Measurements from ENCODE around the gene MYL9. TPM values are rescaled to one million over a fixed set of nuclear protein-coding genes. Genes with fewer than 3 reads are reported as not detected.
"Not testable (repeated sequence)": the region's sequence is repeated elsewhere in the genome, so short reads cannot be mapped to it uniquely, and the experiment has no call there.

The MYL9 gene
- total RNA-seq, 2 donors from 2014 or later, result 16.9 to 26.7 TPM

DNA sequence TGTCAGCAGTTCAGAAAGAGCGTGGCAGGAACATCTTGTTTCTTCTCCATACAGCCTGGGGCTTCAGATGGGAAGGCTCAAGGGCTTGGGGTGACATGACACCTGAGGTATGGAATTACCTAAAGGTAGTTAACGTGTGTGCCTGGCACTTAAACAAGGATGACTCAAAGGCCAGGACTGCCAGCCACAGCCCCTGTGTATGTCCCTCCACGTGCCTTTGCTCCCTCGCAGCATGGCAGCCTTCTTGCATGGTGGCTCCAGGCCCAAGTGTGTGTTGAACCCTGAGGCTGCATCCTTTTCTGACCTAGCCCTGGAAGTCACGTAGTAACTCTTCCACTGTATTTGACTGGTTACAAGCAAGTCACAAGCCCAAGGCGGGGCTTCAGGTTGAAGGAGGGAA, 33.6 kb upstream of the MYL9 start:
- no peak overlapping the region for H3K27ac ChIP-seq
- H3K4me1 ChIP-seq, result no peaks in the 10 kb centered on the region
- H3K27me3 ChIP-seq, result no peaks in the 10 kb centered on the region
- no peak for DNase-seq
- no peak for ATAC-seq
- TF ChIP-seq, protein P1, sequence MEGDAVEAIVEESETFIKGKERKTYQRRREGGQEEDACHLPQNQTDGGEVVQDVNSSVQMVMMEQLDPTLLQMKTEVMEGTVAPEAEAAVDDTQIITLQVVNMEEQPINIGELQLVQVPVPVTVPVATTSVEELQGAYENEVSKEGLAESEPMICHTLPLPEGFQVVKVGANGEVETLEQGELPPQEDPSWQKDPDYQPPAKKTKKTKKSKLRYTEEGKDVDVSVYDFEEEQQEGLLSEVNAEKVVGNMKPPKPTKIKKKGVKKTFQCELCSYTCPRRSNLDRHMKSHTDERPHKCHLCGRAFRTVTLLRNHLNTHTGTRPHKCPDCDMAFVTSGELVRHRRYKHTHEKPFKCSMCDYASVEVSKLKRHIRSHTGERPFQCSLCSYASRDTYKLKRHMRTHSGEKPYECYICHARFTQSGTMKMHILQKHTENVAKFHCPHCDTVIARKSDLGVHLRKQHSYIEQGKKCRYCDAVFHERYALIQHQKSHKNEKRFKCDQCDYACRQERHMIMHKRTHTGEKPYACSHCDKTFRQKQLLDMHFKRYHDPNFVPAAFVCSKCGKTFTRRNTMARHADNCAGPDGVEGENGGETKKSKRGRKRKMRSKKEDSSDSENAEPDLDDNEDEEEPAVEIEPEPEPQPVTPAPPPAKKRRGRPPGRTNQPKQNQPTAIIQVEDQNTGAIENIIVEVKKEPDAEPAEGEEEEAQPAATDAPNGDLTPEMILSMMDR (IDR thresholded peaks at IDR 0.05), result no peak
- no peak for TF ChIP-seq POLR2A (IDR thresholded peaks at IDR 0.05)
- H3K4me3 ChIP-seq, result no peak overlapping the region
- H3K36me3 ChIP-seq (replicated peaks in 1 of 2; ENCODE audit: insufficient read depth in 1 of 2, low read depth in 2 of 2), result peaks cover 0 to 11% of the 10 kb centered on the region in 2 donors
- intact Hi-C loops (cut with DNase I), result no loop called here
- WGBS, 2 donors, result 86 to 94% methylated on average over 3 to 6 of the region's 6 CpGs
- no peaks in the 10 kb centered on the region for H3K9me3 ChIP-seq

DNA sequence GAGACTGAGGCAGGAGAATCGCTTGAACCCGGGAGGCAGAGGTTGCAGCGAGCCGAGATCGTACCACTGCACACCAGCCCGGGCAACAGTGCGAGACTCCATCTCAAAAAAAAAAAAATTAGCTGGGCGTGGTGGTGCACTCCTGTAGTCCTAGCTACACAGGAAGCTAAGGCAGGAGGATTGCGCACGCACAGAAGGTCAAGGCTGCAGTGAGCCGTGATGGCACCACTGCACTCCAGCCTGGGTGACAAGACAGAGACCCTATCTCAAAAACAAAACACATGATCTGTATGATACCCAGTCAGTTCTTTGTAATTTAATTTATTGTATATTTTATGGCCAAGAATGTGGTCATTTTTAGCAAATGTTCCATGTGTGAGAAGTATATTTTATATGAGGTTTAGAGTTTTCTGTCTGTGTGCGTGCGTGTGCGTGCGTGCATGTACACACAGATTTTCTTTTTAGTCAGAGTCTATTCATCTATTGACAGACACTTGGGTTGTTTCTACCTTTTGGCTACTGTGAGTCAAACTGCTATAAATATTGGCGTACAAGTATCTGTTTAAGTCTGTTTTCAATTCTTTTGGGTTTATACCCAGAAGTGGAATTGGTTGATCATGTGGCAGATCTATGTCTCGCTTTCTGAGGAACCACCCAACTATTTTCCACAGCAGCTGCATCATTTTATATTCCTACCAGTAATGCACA, 22.2 kb upstream of the MYL9 start:
- intact Hi-C loops (cut with DNase I), result no loop called here
- no peak overlapping the region for H3K4me3 ChIP-seq
- H3K27ac ChIP-seq, result no peak overlapping the region
- no peaks in the 10 kb centered on the region for H3K9me3 ChIP-seq
- peaks cover 0 to 9% of the 10 kb centered on the region in 2 donors for H3K36me3 ChIP-seq (replicated peaks in 1 of 2; ENCODE audit: insufficient read depth in 1 of 2, low read depth in 2 of 2)
- H3K27me3 ChIP-seq, result no peaks in the 10 kb centered on the region
- TF ChIP-seq POLR2A (IDR thresholded peaks at IDR 0.05), result no peak
- TF ChIP-seq, protein P1 (IDR thresholded peaks at IDR 0.05), result no peak
- no peak for ATAC-seq
- DNase-seq, result no peak
- H3K4me1 ChIP-seq, result no peaks in the 10 kb centered on the region
- WGBS, 2 donors, result 96% methylated on average over 16 to 17 of the region's 17 CpGs

- H3K36me3 ChIP-seq (replicated peaks in 1 of 2; ENCODE audit: insufficient read depth in 1 of 2, low read depth in 2 of 2), result peaks cover 0 to 9% of the 10 kb centered on the region in 2 donors
- TF ChIP-seq, protein P1 (IDR thresholded peaks at IDR 0.05), result no peak
- TF ChIP-seq POLR2A (IDR thresholded peaks at IDR 0.05), result no peak
- DNase-seq, result no peak
- H3K27ac ChIP-seq, result no peak overlapping the region
- ATAC-seq, result no peak
- no peaks in the 10 kb centered on the region for H3K4me1 ChIP-seq
- H3K9me3 ChIP-seq, result no peaks in the 10 kb centered on the region
- 79 to 91% methylated on average over 2 of the region's 2 CpGs for WGBS, 2 donors
- intact Hi-C loops (cut with DNase I), result no loop called here
- H3K27me3 ChIP-seq, result no peaks in the 10 kb centered on the region
- no peak overlapping the region for H3K4me3 ChIP-seq
Observed at GRCh38 chr20:36519944-36520343, 21.4 kb upstream of the MYL9 start.

DNA sequence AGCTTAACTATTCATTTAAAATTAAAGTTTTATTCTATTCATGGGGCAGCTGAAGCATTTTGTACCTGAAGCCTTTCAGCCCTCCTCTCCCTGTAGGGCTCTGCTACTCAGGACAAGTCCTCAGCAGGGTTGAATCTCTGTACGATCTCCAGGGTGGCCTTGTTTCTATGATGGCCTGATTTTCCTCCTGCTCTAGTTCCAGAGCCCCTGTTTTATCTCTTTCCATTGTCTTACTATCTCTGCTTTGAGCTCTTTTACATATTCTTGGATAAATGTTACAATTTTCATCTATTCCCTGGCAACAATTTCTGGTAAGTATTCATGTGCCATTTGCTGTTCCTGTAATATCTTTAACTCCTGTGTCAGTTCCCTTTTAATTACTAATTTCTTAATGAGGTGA, 19.8 kb upstream of the MYL9 start:
- no peak for ATAC-seq
- WGBS, 2 donors, result 91 to 94% methylated on average over 1 of the region's 1 CpG

GRCh38 chr20:36522412-36522811, 18.9 kb upstream of the MYL9 start:
- H3K4me3 ChIP-seq; H3K27ac ChIP-seq; H3K27me3 ChIP-seq; H3K4me1 ChIP-seq; ATAC-seq; DNase-seq; intact Hi-C loops (cut with DNase I); H3K9me3 ChIP-seq: not testable (repeated sequence)
- 81 to 89% methylated on average over 7 of the region's 7 CpGs for WGBS, 2 donors
- H3K36me3 ChIP-seq (replicated peaks in 1 of 2; ENCODE audit: insufficient read depth in 1 of 2, low read depth in 2 of 2), result peaks cover 0 to 15% of the 10 kb centered on the region in 2 donors

More for the DNA sequence above, 19.8 kb upstream of the MYL9 start:
- intact Hi-C loops (cut with DNase I), result no loop called here
- Histone ChIP-seq H3K9me3 (no peaks in the 10 kb centered on the region), H3K4me3 (no peak overlapping the region), H3K27ac (no peak overlapping the region), H3K27me3 (no peaks in the 10 kb centered on the region), H3K36me3 (replicated peaks in 1 of 2; ENCODE audit: insufficient read depth in 1 of 2, low read depth in 2 of 2) (peaks cover 0 to 15% of the 10 kb centered on the region in 2 donors), H3K4me1 (no peaks in the 10 kb centered on the region)
- no peak for TF ChIP-seq POLR2A (IDR thresholded peaks at IDR 0.05)
- TF ChIP-seq, protein P1 (IDR thresholded peaks at IDR 0.05), result no peak
- no peak for DNase-seq

Data from body of pancreas (tissue), 4 donors.